HG02798 (cell line): ENCODE results near the gene KCNQ2.

Experiments used
- ATAC-seq: cut with Tn5 transposase; IDR thresholded peaks from one replicate; pipeline ENCODE4 v1.9.1; 2021; ENCODE audit warnings: mild to moderate bottlenecking; ENCODE audit not compliant: unreplicated experiment, poor library complexity

The KCNQ2 gene

GRCh38 chr20:63458170-63459069, 14.0 kb downstream of the KCNQ2 start:
- no peak for ATAC-seq

- ATAC-seq = no peak
Measured at GRCh38 chr20:63457737-63458136, 14.7 kb downstream of the KCNQ2 start.

- no peak for ATAC-seq
Measured at GRCh38 chr20:63456429-63457284, 15.8 kb downstream of the KCNQ2 start.

GRCh38 chr20:63455568-63455859, 16.9 kb downstream of the KCNQ2 start:
- ATAC-seq = no peak

GRCh38 chr20:63454731-63455567, 17.5 kb downstream of the KCNQ2 start:
- ATAC-seq = no peak

- ATAC-seq = no peak
Measured at GRCh38 chr20:63452821-63453523, 19.5 kb downstream of the KCNQ2 start.

- ATAC-seq = no peak
Measured at GRCh38 chr20:63452341-63452740, 20.1 kb downstream of the KCNQ2 start.

- no peak for ATAC-seq
Measured at GRCh38 chr20:63451821-63452220, 20.6 kb downstream of the KCNQ2 start.

GRCh38 chr20:63449796-63450730, 22.4 kb downstream of the KCNQ2 start:
- no peak for ATAC-seq

GRCh38 chr20:63449025-63449424, 23.4 kb downstream of the KCNQ2 start:
- ATAC-seq = no peak

- ATAC-seq = no peak
Measured at GRCh38 chr20:63448031-63448430, 24.4 kb downstream of the KCNQ2 start.

GRCh38 chr20:63447320-63447719, 25.1 kb downstream of the KCNQ2 start:
- ATAC-seq = no peak

GRCh38 chr20:63446216-63447024, 26.0 kb downstream of the KCNQ2 start:
- ATAC-seq = no peak

GRCh38 chr20:63445075-63445734, 27.2 kb downstream of the KCNQ2 start:
- ATAC-seq = no peak

GRCh38 chr20:63444548-63444947, 27.9 kb downstream of the KCNQ2 start:
- no peak for ATAC-seq

GRCh38 chr20:63443606-63444395, 28.7 kb downstream of the KCNQ2 start:
- no peak for ATAC-seq

- ATAC-seq = no peak
Measured at GRCh38 chr20:63442100-63442493, 30.4 kb downstream of the KCNQ2 start.
